Ovary (tissue), 3 donors: ENCODE results near the gene PHLDA2.

Experiments used
- POLR2A ChIP-seq: fragments of 450-650 bp; IDR thresholded peaks from one replicate; pipeline ENCODE4 v1.6.1; 2017; ENCODE audit warnings: antibody characterized with exemption, mild to moderate bottlenecking, moderate library complexity
- TF ChIP-seq, protein P1 (sequence below), 3 donors: fragments of 450-650 bp in 2 of 3; fragments of 200-600 bp in 1 of 3; IDR thresholded peaks; one replicate each; pipeline versions ENCODE4 v1.5.1 to v1.8.0; 2016 to 2022; ENCODE audit warnings: antibody characterized with exemption in 3 of 3, mild to moderate bottlenecking in 1 of 3
- donor health status: DM: no; HTN: no; CAD: no.

DNA sequence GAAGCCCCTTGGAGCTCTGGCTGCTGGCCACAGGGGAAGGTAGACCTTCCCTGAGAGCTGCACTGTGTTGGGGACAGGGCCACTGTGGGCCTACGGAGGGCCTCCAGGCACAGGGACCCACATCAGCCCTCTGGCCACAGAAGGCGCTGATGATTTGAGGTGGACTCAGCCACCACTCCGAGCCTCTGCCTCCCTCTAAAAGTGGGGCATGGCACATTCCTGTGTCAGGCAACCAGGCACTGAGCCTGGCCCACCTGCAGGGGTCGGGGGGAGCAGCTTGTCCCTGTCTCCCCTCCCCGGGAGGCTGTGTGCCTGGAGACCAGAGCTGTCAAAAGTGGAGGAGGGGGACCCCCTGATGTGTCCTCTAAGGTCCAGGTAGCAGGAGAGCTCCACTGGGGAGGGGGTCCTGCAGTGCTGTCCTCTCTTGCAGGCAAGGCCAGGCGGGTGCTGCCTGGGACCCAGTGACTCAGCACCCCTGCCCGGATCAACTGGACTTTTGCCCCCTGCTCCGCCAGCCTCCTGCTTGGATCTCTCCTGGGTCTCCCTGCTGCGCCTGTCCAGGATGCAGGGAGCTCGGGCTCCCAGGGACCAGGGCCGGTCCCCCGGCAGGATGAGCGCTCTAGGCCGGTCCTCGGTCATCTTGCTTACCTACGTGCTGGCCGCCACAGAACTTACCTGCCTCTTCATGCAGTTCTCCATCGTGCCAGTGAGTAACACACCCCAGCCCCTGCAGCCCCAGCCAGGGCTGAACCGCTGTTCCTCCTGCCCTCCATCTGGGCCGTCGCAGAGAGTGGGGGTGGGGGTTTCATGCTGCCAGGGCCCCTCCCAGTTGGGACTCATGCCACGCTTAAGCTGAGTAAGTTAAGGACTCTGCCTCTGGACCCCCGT, 26.2 kb downstream of the PHLDA2 start:
- no peak for TF ChIP-seq POLR2A
- TF ChIP-seq, protein P1, sequence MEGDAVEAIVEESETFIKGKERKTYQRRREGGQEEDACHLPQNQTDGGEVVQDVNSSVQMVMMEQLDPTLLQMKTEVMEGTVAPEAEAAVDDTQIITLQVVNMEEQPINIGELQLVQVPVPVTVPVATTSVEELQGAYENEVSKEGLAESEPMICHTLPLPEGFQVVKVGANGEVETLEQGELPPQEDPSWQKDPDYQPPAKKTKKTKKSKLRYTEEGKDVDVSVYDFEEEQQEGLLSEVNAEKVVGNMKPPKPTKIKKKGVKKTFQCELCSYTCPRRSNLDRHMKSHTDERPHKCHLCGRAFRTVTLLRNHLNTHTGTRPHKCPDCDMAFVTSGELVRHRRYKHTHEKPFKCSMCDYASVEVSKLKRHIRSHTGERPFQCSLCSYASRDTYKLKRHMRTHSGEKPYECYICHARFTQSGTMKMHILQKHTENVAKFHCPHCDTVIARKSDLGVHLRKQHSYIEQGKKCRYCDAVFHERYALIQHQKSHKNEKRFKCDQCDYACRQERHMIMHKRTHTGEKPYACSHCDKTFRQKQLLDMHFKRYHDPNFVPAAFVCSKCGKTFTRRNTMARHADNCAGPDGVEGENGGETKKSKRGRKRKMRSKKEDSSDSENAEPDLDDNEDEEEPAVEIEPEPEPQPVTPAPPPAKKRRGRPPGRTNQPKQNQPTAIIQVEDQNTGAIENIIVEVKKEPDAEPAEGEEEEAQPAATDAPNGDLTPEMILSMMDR (IDR thresholded peaks at IDR 0.05) = no peak
